K562 (cell line): Measurements from ENCODE around the gene EMID1. TPM values are rescaled to one million over a fixed set of nuclear protein-coding genes. Genes with fewer than 3 reads are reported as not detected.

Source experiments
- CAMTA2 ChIP-seq: fragments of 250-450 bp; sonication (Bioruptor Pico); conservative IDR thresholded peaks from 2 replicates; pipeline ENCODE4 v1.5.1; 2022
- CCNT2 ChIP-seq: IDR thresholded peaks from 2 replicates; pipeline ENCODE4 v1.6.1; 2011; ENCODE audit warnings: borderline replicate concordance, low read depth, mild to moderate bottlenecking, moderate library complexity, mixed read lengths, low read length; ENCODE audit not compliant: insufficient read length; ENCODE audit errors: extremely low read depth
- E2F3 ChIP-seq: fragments of 250-450 bp; sonication (Bioruptor Pico); IDR thresholded peaks from 2 replicates; pipeline ENCODE4 v1.4.0; 2020; ENCODE audit warnings: mild to moderate bottlenecking
- FOXM1 ChIP-seq, 2 experiments: fragments of 450-650 bp in 1 of 2; sonication (generic) in 1 of 2; formaldehyde crosslinking in 1 of 2; IDR thresholded peaks; 2 replicates each; pipeline versions ENCODE4 v1.6.1 to v1.9.0; 2017 to 2022; ENCODE audit warnings: low read depth in 2 of 2, mild to moderate bottlenecking in 2 of 2, missing genetic modification reagents in 1 of 2, moderate library complexity in 1 of 2
- NCOA2 ChIP-seq, 2 experiments: fragments of 450-650 bp; IDR thresholded peaks; 2 replicates each; pipeline ENCODE4 v1.6.1; 2018; ENCODE audit warnings: mild to moderate bottlenecking in 2 of 2, moderate library complexity in 1 of 2; ENCODE audit not compliant: partially characterized antibody in 2 of 2
- PATZ1 ChIP-seq: fragments of 250-450 bp; sonication (Bioruptor Pico); IDR thresholded peaks from 2 replicates; pipeline ENCODE4 v1.5.0; 2020; ENCODE audit warnings: mild to moderate bottlenecking, borderline replicate concordance
- REST ChIP-seq, 2 experiments: fragments of 450-650 bp; formaldehyde crosslinking in 1 of 2; IDR thresholded peaks; 2 replicates each; pipeline versions ENCODE4 v1.4.0 to v1.6.1; 2014 to 2020; ENCODE audit warnings: mild to moderate bottlenecking in 2 of 2, borderline replicate concordance in 1 of 2, low read depth in 1 of 2
- SRF ChIP-seq, 2 experiments: fragments of 250-450, 450-650 bp in 1 of 2; sonication (Bioruptor Pico) in 1 of 2; sonication (generic) in 1 of 2; formaldehyde crosslinking; IDR thresholded peaks; 2 replicates each; pipeline versions ENCODE4 v1.5.0 to v1.5.1; 2020 to 2022; ENCODE audit warnings: mild to moderate bottlenecking in 1 of 2, missing genetic modification reagents in 1 of 2
- SUPT5H ChIP-seq: fragments of 450-650 bp; IDR thresholded peaks from 2 replicates; pipeline ENCODE4 v1.6.1; 2016
- TFAP4 ChIP-seq: sonication (generic); formaldehyde crosslinking; IDR thresholded peaks from 2 replicates; pipeline ENCODE4 v1.8.0; 2022; ENCODE audit warnings: missing genetic modification reagents, mild to moderate bottlenecking, moderate library complexity, borderline replicate concordance
- ZNF217 ChIP-seq: sonication (generic); formaldehyde crosslinking; IDR thresholded peaks from 2 replicates; pipeline ENCODE4 v1.8.0; 2022; ENCODE audit warnings: mild to moderate bottlenecking, missing genetic modification reagents
- ZNF76 ChIP-seq: fragments of 250-450 bp; sonication (Bioruptor Pico); IDR thresholded peaks from 2 replicates; pipeline ENCODE4 v1.4.0; 2020; ENCODE audit warnings: mild to moderate bottlenecking, moderate library complexity, borderline replicate concordance
- ZZZ3 ChIP-seq: fragments of 450-650 bp; IDR thresholded peaks from 2 replicates; pipeline ENCODE4 v1.6.1; 2016; ENCODE audit warnings: antibody characterized with exemption, mild to moderate bottlenecking, moderate library complexity
- polyA plus RNA-seq, 8 experiments: library from polyadenylated mRNA; depleted of rRNA in 4 of 8; stranded (reverse) in 5 of 8; unstranded in 3 of 8; fragments of >200 nt; fragmentation: Nextera tagmentation in 2 of 8; fragmentation: Illumina TruSeq in 1 of 8; extraction: Ambion mirVana in 2 of 8; extraction: Trizol in 1 of 8; gene quantifications; 2 replicates each; pipeline versions ENCODE4 v1.2.1 to v1.2.3, GENCODE V29; 2011 to 2014; ENCODE audit warnings: inconsistent platforms in 1 of 8, missing spikeins in 1 of 8
- total RNA-seq, 7 experiments: library from RNA; depleted of rRNA in 6 of 7; stranded (reverse); fragments of >200 nt in 6 of 7; fragmentation: Illumina TruSeq in 2 of 7; extraction: Trizol in 2 of 7; gene quantifications; 2 replicates each; pipeline versions ENCODE4 v1.2.1 to v1.2.3, GENCODE V29; 2011 to 2021; ENCODE audit warnings: low replicate concordance in 1 of 7

The EMID1 gene
- total and polyA plus RNA-seq, 9 of the 15 experiments (the other 6 are each of a cell fraction or from before 2014, with no cell fraction given), result 0.15 to 7.2 (median 2.7) TPM

- peak; percentile 20; the same call in 1 of the 2 replicates for TF ChIP-seq REST (IDR thresholded peaks at IDR 0.05; ENCODE audit: borderline replicate concordance)
- no peak for TF ChIP-seq REST (CRISPR knock-in tag; IDR thresholded peaks at IDR 0.05; ENCODE audit: low read depth)
- TF ChIP-seq FOXM1 (IDR thresholded peaks at IDR 0.05; ENCODE audit: low read depth), result peak; percentile 73
- TF ChIP-seq FOXM1 (CRISPR knock-in tag; IDR thresholded peaks at IDR 0.05; ENCODE audit: low read depth), result no peak
- peak; percentile 74; the same call in 1 of the 2 replicates for TF ChIP-seq TFAP4 (CRISPR knock-in tag)
- no peak for TF ChIP-seq CAMTA2 (CRISPR knock-in tag)
- no peak for TF ChIP-seq SRF (CRISPR knock-in tag; IDR thresholded peaks at IDR 0.05)
- peak in 1 of 2 experiments; percentile 42 for TF ChIP-seq NCOA2 (IDR thresholded peaks at IDR 0.05; ENCODE audit: partially characterized antibody in 2 of 2)
- TF ChIP-seq ZZZ3, result no peak
- TF ChIP-seq ZNF76 (CRISPR knock-in tag), result peak; percentile 74; the same call in 1 of the 2 replicates
- 0 out of 2 replicates have a peak, but pooled peaks have one; percentile 11 for TF ChIP-seq E2F3 (CRISPR knock-in tag)
- no peak for TF ChIP-seq CCNT2
- no peak for TF ChIP-seq PATZ1
- TF ChIP-seq ZNF217 (CRISPR knock-in tag), result no peak
- TF ChIP-seq SUPT5H, result no peak
Observed at GRCh38 chr22:29195118-29195963, 10.4 kb upstream of the EMID1 start (continued).
